ENCODE data around the gene TREML1.
A peak's percentile ranks its signal among the peaks of the same experiment; 100 is the strongest.
"Not testable (repeated sequence)": the region's sequence is repeated elsewhere in the genome, so short reads cannot be mapped to it uniquely, and the experiment has no call there.

TREML1 gene

GRCh38 chr6:41194386-41194785, 40.2 kb upstream of the TREML1 start:
- DNase-seq (ENCODE audit: low read depth): no peak
- TF ChIP-seq, protein P1, sequence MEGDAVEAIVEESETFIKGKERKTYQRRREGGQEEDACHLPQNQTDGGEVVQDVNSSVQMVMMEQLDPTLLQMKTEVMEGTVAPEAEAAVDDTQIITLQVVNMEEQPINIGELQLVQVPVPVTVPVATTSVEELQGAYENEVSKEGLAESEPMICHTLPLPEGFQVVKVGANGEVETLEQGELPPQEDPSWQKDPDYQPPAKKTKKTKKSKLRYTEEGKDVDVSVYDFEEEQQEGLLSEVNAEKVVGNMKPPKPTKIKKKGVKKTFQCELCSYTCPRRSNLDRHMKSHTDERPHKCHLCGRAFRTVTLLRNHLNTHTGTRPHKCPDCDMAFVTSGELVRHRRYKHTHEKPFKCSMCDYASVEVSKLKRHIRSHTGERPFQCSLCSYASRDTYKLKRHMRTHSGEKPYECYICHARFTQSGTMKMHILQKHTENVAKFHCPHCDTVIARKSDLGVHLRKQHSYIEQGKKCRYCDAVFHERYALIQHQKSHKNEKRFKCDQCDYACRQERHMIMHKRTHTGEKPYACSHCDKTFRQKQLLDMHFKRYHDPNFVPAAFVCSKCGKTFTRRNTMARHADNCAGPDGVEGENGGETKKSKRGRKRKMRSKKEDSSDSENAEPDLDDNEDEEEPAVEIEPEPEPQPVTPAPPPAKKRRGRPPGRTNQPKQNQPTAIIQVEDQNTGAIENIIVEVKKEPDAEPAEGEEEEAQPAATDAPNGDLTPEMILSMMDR (conservative IDR thresholded peaks at IDR 0.05; ENCODE audit: low read depth, low read length): no peak
- no peak overlapping the region for H3K4me3 ChIP-seq (ENCODE audit: low read depth, low read length)

- no peak overlapping the region for H3K4me3 ChIP-seq (ENCODE audit: low read depth, low read length)
- no peak for DNase-seq (ENCODE audit: low read depth)
- TF ChIP-seq, protein P1 (conservative IDR thresholded peaks at IDR 0.05; ENCODE audit: low read depth, low read length): no peak
Measured at GRCh38 chr6:41193884-41194283, 39.7 kb upstream of the TREML1 start.

DNA sequence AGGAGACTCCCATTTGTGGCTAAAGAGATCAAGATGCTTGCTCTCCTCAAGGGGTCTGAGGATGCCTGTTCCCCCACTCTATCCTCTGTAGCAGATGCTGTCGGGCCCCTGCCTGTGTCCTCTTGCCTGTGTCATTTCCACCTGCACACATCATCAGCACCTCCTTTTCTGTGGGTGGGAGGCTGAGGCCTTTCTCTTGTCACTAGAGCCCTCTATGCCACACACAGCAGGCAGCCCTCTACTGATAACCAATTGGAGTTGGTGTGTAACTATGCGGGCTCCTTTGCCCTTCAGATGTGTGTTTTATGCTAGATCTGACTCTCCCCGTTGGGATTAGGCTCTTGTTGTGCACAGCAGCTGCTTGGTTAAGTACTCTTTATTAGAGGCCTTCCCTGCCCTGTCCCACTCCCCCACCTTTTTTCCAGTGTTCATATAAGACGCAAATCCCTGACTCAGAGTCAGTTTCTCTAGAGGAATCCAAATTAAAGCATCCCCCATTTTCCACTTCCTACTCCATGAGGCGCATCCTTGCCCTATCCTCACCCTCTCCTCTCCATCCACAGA, 39.1 kb upstream of the TREML1 start:
- DNase-seq (ENCODE audit: low read depth): no peak
- H3K4me3 ChIP-seq (ENCODE audit: low read depth, low read length): no peak overlapping the region
- TF ChIP-seq, protein P1 (conservative IDR thresholded peaks at IDR 0.05; ENCODE audit: low read depth, low read length): no peak

DNA sequence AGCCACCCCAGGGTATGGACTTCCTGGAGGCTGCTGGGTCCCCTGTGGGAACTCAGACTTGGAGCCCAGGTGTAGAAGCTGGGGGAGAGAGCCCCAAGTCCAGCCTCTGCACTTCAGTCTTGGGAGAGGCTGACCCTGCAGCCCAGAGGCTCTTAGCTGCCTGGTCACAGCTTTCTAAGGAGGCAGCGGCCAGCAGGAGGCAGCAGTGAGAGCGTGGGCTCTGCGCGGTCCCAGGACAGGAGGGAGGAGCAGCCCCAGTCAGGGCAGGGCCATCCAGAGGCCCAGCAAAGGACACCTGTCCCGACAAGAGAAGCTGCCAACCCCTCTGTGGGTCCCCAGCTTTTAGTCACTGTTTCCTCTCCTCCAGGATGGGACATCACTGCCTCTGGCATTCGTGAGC, 37.4 kb upstream of the TREML1 start:
- TF ChIP-seq, protein P1 (conservative IDR thresholded peaks at IDR 0.05; ENCODE audit: low read depth, low read length): peak; percentile 55
- peak; percentile 18 for DNase-seq (ENCODE audit: low read depth)
- H3K4me3 ChIP-seq (ENCODE audit: low read depth, low read length): no peak overlapping the region

DNA sequence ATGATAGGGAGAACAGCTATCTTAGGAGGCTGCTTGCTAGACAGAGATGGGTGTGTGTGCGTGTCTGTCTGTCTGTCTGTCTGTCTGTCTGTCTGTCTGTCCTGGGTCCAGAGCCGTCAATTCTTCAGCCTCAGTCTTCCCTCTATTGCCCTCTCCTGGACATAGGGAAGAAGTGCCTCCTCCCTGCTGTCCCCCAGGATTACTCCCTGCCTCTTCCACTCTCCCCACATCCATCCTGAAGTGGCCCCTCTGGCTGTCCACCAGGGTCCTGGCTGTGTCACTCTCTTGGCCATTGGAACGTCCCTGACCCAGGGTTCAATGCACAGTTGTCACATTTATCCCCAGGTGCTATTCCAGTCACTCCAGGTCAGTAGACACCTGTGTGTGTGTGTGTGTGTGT, 36.6 kb upstream of the TREML1 start:
- TF ChIP-seq, protein P1 (conservative IDR thresholded peaks at IDR 0.05; ENCODE audit: low read depth, low read length): no peak
- no peak overlapping the region for H3K4me3 ChIP-seq (ENCODE audit: low read depth, low read length)
- no peak for DNase-seq (ENCODE audit: low read depth)

DNA sequence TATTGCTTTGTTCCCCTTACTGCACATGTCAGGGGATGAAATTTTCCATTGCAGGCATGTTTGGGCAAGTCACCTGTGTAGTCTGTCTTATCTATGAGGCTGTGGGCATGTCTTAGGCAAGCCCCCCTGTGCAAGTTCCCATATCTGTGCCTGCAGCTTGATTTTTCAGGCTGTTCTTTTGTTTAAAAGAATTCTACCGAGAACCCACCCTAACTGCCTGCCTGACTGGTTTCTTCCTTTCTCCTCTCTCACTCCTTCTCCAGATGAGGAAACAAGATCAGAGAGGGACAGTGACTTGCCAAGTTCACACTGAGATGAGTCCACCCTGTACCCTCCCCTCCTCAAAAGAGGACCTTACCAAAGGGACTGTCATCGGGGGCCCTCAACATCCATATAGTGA, 35.8 kb upstream of the TREML1 start:
- no peak overlapping the region for H3K4me3 ChIP-seq (ENCODE audit: low read depth, low read length)
- DNase-seq (ENCODE audit: low read depth): no peak
- TF ChIP-seq, protein P1 (conservative IDR thresholded peaks at IDR 0.05; ENCODE audit: low read depth, low read length): no peak

GRCh38 chr6:41189046-41189445, 34.9 kb upstream of the TREML1 start:
- not testable (repeated sequence) for DNase-seq (ENCODE audit: low read depth); H3K4me3 ChIP-seq (ENCODE audit: low read depth, low read length)

All from choroid plexus epithelial cell (primary cell).